GM12878 (cell line): ENCODE results near the gene HSPB7. TPM values are rescaled to one million over a fixed set of nuclear protein-coding genes. Genes with fewer than 3 reads are reported as not detected.
A peak's percentile ranks its signal among the peaks of the same experiment; 100 is the strongest.

Experiments
- ATAC-seq: fragments of 200-7000 bp; cut with Tn5 transposase; 3 replicates; pipeline ENCODE4 v1.9.1; 2020; ENCODE audit warnings: mild to moderate bottlenecking, moderate library complexity
- BruUV-seq: library from RNA; stranded (reverse); fragments of 400-500 nt; replicated peaks from 2 replicates; lab custom pipeline; 2021; lab: Mats Ljungman, UMichigan
- CTCF ChIA-PET: fragments of 300-600 bp; sonication (Branson Sonifier 250); formaldehyde crosslinking; extraction: SDS; loops from one replicate; lab custom pipeline; 2021; ENCODE audit warnings: inconsistent platforms; lab: Yijun Ruan, JAX
- POLR2A ChIA-PET: fragments of 350-600 bp; formaldehyde crosslinking; extraction: SDS; loops from one replicate; lab custom pipeline; 2021; ENCODE audit warnings: inconsistent platforms; lab: Charles Lee
- RAD21 ChIA-PET: fragments of 300-600 bp; sonication (Branson Sonifier 250); formaldehyde crosslinking; loops from one replicate; lab custom pipeline; 2023; ENCODE audit warnings: antibody characterized with exemption; ENCODE audit not compliant: unreplicated experiment; lab: Charles Lee
- SMC1A ChIA-PET: fragments of 300-600 bp; sonication (Branson Sonifier 250); formaldehyde crosslinking; loops from one replicate; lab custom pipeline; 2023; ENCODE audit not compliant: unreplicated experiment, uncharacterized antibody; lab: Charles Lee
- DNase-seq: peaks from one replicate; pipeline ENCODE4 v3.0.0-alpha.2; 2011; ENCODE audit warnings: low read depth, low spot score
- FAIRE-seq: peaks from 3 replicates; lab custom pipeline; 2011; peaks lifted over from hg19 to GRCh38; lab: Jason Lieb, UNC
- H2AFZ ChIP-seq: 2 replicates; pipeline ENCODE4 v1.6.0; 2011; ENCODE audit warnings: low read depth, low read length, control low read depth; ENCODE audit not compliant: control insufficient read depth
- H3K27ac ChIP-seq: 2 replicates; pipeline ENCODE4 v1.5.1; 2011; ENCODE audit warnings: control low read depth; ENCODE audit not compliant: control insufficient read depth, insufficient read depth
- H3K27me3 ChIP-seq, 2 experiments: replicated peaks in 1 of 2; 2 replicates each; pipeline versions ENCODE4 v1.6.0 to v1.6.1; 2011; ENCODE audit warnings: low read length in 1 of 2; ENCODE audit not compliant: control insufficient read depth in 2 of 2, insufficient read depth in 2 of 2
- H3K36me3 ChIP-seq, 2 experiments: 2 replicates each; pipeline ENCODE4 v1.5.1; 2011; ENCODE audit warnings: low read length in 1 of 2; ENCODE audit not compliant: control insufficient read depth in 2 of 2, insufficient read depth in 2 of 2
- H3K4me1 ChIP-seq: 2 replicates; pipeline ENCODE4 v1.6.1; 2011; ENCODE audit warnings: mild to moderate bottlenecking, low read length, moderate library complexity, mixed read lengths; ENCODE audit not compliant: control insufficient read depth, insufficient read depth
- H3K4me2 ChIP-seq: 2 replicates; pipeline ENCODE4 v1.6.0; 2011; ENCODE audit warnings: control low read depth; ENCODE audit not compliant: control insufficient read depth, insufficient read depth
- H3K4me3 ChIP-seq: fragments of 200-600 bp; sonication (generic); 2 replicates; pipeline ENCODE4 v1.5.1; 2016
- H3K79me2 ChIP-seq: 2 replicates; pipeline ENCODE4 v1.6.0; 2011; ENCODE audit warnings: low read length; ENCODE audit not compliant: control insufficient read depth, insufficient read depth
- H3K9ac ChIP-seq: 2 replicates; pipeline ENCODE4 v1.8.0; 2011; ENCODE audit warnings: low read length, control low read depth, mixed read lengths; ENCODE audit not compliant: control insufficient read depth, insufficient read depth
- H3K9me3 ChIP-seq: replicated peaks from 3 replicates; pipeline ENCODE4 v1.5.1; 2011; ENCODE audit warnings: mild to moderate bottlenecking, low read length; ENCODE audit not compliant: control insufficient read depth, insufficient read depth
- H4K20me1 ChIP-seq: 2 replicates; pipeline ENCODE4 v1.6.0; 2011; ENCODE audit not compliant: control insufficient read depth, insufficient read depth
- CEBPB ChIP-seq, 2 experiments: fragments of 150-350 bp in 1 of 2; IDR thresholded peaks; 2 replicates each; pipeline ENCODE4 v1.6.1; 2012 to 2014; ENCODE audit warnings: low read depth in 2 of 2, low read length in 2 of 2, borderline replicate concordance in 1 of 2, inconsistent platforms in 1 of 2
- CREB1 ChIP-seq: IDR thresholded peaks from 2 replicates; pipeline ENCODE4 v1.6.1; 2012; ENCODE audit warnings: low read depth, mild to moderate bottlenecking, inconsistent platforms
- DPF2 ChIP-seq: fragments of 450-650 bp; IDR thresholded peaks from 2 replicates; pipeline ENCODE4 v1.6.1; 2017; ENCODE audit warnings: mild to moderate bottlenecking
- EED ChIP-seq: sonication (generic); IDR thresholded peaks from 2 replicates; pipeline ENCODE4 v1.6.1; 2016; ENCODE audit warnings: antibody characterized with exemption, low read depth
- EGR1 ChIP-seq, 2 experiments: IDR thresholded peaks; 1 replicate in 1 of 2; 2 replicates in 1 of 2; pipeline ENCODE4 v1.6.1; 2011 to 2012; ENCODE audit warnings: low read depth in 2 of 2, low read length in 2 of 2, borderline replicate concordance in 1 of 2, mild to moderate bottlenecking in 1 of 2, moderate library complexity in 1 of 2
- EP300 ChIP-seq, 2 experiments: fragments of 150-350 bp in 1 of 2; IDR thresholded peaks; 2 replicates each; pipeline ENCODE4 v1.6.1; 2011 to 2012; ENCODE audit warnings: low read depth in 2 of 2, low read length in 2 of 2, borderline replicate concordance in 1 of 2, improper control_type of control experiment in 1 of 2, inconsistent platforms in 1 of 2; ENCODE audit not compliant: control insufficient read depth in 1 of 2
- EZH2 ChIP-seq: IDR thresholded peaks from 2 replicates; pipeline ENCODE4 v1.6.1; 2012; ENCODE audit warnings: low read depth, mild to moderate bottlenecking, control low read depth, inconsistent platforms, low read length, borderline replicate concordance; ENCODE audit not compliant: control insufficient read depth
- GATAD2B ChIP-seq: fragments of 450-650 bp; conservative IDR thresholded peaks from 2 replicates; pipeline ENCODE4 v1.6.1; 2017; ENCODE audit warnings: low read depth, mild to moderate bottlenecking, moderate library complexity
- KAT2A ChIP-seq: conservative IDR thresholded peaks from 2 replicates; pipeline ENCODE4 v1.6.1; 2011; ENCODE audit warnings: low read depth, low read length; ENCODE audit not compliant: control insufficient read depth
- MEF2B ChIP-seq: fragments of 450-650 bp; IDR thresholded peaks from 2 replicates; pipeline ENCODE4 v1.6.1; 2018; ENCODE audit warnings: mild to moderate bottlenecking, moderate library complexity; ENCODE audit not compliant: partially characterized antibody, poor library complexity, severe bottlenecking
- STAT3 ChIP-seq: IDR thresholded peaks from 2 replicates; pipeline ENCODE4 v1.6.1; 2011; ENCODE audit warnings: low read depth, low read length, improper control_type of control experiment
- TARDBP ChIP-seq: IDR thresholded peaks from 2 replicates; pipeline ENCODE4 v1.6.1; 2016; ENCODE audit warnings: borderline replicate concordance
- WGBS: methylation state at CpG from one replicate; pipeline ENCODE4 v1.1.6; 2016; ENCODE audit warnings: low lambda C conversion rate; ENCODE audit not compliant: insufficient replicate concordance, insufficient coverage; ENCODE audit errors: missing lambda C conversion rate; 5-methylcytosine and 5-hydroxymethylcytosine counted together
- in situ Hi-C: fragments of 300-500 bp; cut with MboI; formaldehyde crosslinking; loops from 9 replicates; pipeline ENCODE4 v1.14.3; 2018; ENCODE audit warnings: mixed read lengths
- intact Hi-C: fragments of 100-400 bp; cut with micrococcal nuclease; formaldehyde crosslinking; loops from one replicate; pipeline ENCODE4 v1.14.2; 2022; ENCODE audit not compliant: unreplicated experiment
- polyA plus RNA-seq, 11 experiments: library from polyadenylated mRNA; depleted of rRNA in 4 of 11; unstranded in 6 of 11; stranded (reverse) in 5 of 11; fragments of >200 nt; fragmentation: Nextera tagmentation in 4 of 11; fragmentation: Illumina TruSeq in 1 of 11; extraction: Ambion mirVana in 4 of 11; extraction: Trizol in 1 of 11; gene quantifications; 1 replicate in 1 of 11; 2 replicates in 10 of 11; pipeline versions ENCODE4 v1.2.1 to v1.2.3, GENCODE V29; 2011 to 2016; ENCODE audit warnings: inconsistent platforms in 2 of 11, missing spikeins in 2 of 11, low read depth in 1 of 11
- total RNA-seq, 4 experiments: library from RNA; depleted of rRNA in 3 of 4; stranded (reverse); fragments of >200 nt in 3 of 4; fragmentation: Illumina TruSeq in 1 of 4; extraction: Trizol in 1 of 4; gene quantifications; 2 replicates each; pipeline versions ENCODE4 v1.2.1 to v1.2.3, GENCODE V29; 2013 to 2021
- TF ChIP-seq, protein P1 (sequence below), 3 experiments: IDR thresholded peaks in 2 of 3; conservative IDR thresholded peaks in 1 of 3; 2 replicates each; pipeline ENCODE4 v1.5.1; 2011; ENCODE audit warnings: low read depth in 3 of 3, low read length in 3 of 3, mild to moderate bottlenecking in 3 of 3, control low read depth in 2 of 3, moderate library complexity in 2 of 3, inconsistent platforms in 1 of 3, mixed read lengths in 1 of 3; ENCODE audit not compliant: control insufficient read depth in 2 of 3, insufficient read depth in 1 of 3; ENCODE audit errors: extremely low read depth in 1 of 3

Gene HSPB7
- total and polyA plus RNA-seq, 10 of the 15 experiments (the other 5 are each of a cell fraction or from before 2014, with no cell fraction given), result 0.34 TPM; not detected in 9

DNA sequence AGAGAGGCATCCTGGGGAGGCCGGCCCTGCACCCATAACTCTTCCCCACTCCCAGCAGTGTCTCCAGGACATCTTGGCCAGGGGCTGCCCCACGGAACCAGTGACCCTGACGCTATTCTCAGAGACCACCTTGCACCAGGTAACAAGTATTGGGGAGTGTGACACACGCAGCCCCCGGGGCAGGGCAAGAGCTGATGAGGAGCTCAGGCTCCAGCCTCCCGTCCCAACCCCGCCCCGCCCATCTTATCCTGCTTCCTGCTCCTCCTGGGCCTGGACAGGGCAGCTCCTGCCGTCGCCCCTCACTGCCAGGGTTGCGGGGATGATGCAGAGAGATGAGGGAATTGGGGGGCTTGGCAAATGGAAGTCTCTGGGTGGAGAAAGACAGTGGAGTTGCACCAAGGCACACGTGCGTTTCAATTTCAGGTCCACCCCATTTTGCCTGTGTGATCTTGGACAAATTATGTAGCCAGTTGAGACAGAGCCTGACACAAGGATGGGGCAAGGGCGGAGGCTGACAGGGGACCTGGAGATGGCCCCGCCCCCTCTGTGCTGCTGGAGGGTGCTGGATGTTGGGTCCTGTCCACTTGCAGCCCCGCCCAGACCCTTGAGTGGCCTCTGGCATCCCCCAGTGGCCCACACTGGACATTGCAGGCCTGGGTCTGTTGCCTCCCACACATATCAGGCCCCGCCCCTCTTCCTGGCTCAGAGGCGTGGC, 14.7 kb upstream of the HSPB7 start (continued):
- TF ChIP-seq EZH2 (no peak), TARDBP (no peak), EGR1 (IDR thresholded peaks at IDR 0.05; ENCODE audit: borderline replicate concordance in 1 of 2, low read depth in 2 of 2, low read length in 2 of 2) (peak in 1 of 2 experiments; percentile 56; a peak in 1 of 3 replicates)
- TF ChIP-seq, protein P1, sequence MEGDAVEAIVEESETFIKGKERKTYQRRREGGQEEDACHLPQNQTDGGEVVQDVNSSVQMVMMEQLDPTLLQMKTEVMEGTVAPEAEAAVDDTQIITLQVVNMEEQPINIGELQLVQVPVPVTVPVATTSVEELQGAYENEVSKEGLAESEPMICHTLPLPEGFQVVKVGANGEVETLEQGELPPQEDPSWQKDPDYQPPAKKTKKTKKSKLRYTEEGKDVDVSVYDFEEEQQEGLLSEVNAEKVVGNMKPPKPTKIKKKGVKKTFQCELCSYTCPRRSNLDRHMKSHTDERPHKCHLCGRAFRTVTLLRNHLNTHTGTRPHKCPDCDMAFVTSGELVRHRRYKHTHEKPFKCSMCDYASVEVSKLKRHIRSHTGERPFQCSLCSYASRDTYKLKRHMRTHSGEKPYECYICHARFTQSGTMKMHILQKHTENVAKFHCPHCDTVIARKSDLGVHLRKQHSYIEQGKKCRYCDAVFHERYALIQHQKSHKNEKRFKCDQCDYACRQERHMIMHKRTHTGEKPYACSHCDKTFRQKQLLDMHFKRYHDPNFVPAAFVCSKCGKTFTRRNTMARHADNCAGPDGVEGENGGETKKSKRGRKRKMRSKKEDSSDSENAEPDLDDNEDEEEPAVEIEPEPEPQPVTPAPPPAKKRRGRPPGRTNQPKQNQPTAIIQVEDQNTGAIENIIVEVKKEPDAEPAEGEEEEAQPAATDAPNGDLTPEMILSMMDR (IDR thresholded peaks at IDR 0.05 in 2 of 3, conservative IDR thresholded peaks at IDR 0.05 in 1 of 3; ENCODE audit: control insufficient read depth in 2 of 3, extremely low read depth in 1 of 3, insufficient read depth in 1 of 3, low read depth in 3 of 3, low read length in 3 of 3), result peak; percentile 83 to 98 (median 83)
- TF ChIP-seq, all 136 proteins: peak for 8

DNA sequence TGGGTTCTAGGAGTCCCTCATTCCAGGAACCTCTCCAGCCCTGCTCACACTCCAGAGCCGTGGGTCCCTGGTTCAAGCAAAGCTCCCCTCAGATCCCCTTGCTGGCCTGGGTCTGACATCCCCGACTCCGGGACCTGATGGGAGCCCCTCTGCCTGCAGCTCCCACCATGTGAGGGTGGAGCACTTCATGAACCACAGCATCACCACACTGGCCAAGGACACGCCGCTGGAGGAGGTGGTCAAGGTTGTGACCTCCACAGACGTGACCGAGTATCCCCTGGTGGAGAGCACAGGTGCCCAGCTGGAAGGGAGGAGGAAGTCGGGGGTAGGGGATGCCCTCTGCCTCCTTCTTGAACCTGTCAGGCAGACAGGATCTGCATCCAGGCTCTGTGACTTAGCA, 13.7 kb upstream of the HSPB7 start:
- no peak for FAIRE-seq
- no peaks in the 10 kb centered on the region for H3K27me3 ChIP-seq
- H3K4me2 ChIP-seq, result no peak overlapping the region
- no peaks in the 10 kb centered on the region for H3K9me3 ChIP-seq
- H3K4me3 ChIP-seq, result no peak overlapping the region
- in situ Hi-C loops, result no loop called here
- RAD21 ChIA-PET, result interaction anchor here (0.8 to 2.5 kb wide), 4 partner anchors 8 to 237 kb away, joined by 3 to 26 read pairs (median 4); no protein-coding TSS in a partner anchor
- no peak for TF ChIP-seq STAT3
- TF ChIP-seq CREB1, result no peak
- TF ChIP-seq KAT2A, result no peak
- TF ChIP-seq DPF2, result no peak
- TF ChIP-seq MEF2B, result no peak
- no peak for TF ChIP-seq EP300 (IDR thresholded peaks at IDR 0.05; ENCODE audit: borderline replicate concordance in 1 of 2, control insufficient read depth in 1 of 2, low read depth in 2 of 2, low read length in 2 of 2)
- no peak for TF ChIP-seq CEBPB (IDR thresholded peaks at IDR 0.05; ENCODE audit: borderline replicate concordance in 1 of 2, low read depth in 2 of 2, low read length in 2 of 2)
- no peak for TF ChIP-seq GATAD2B
- TF ChIP-seq EED, result no peak
- no peaks in the 10 kb centered on the region for H3K36me3 ChIP-seq
- H4K20me1 ChIP-seq, result no peaks in the 10 kb centered on the region
- H3K27ac ChIP-seq, result no peak overlapping the region
- H3K9ac ChIP-seq, result no peak overlapping the region
- H3K4me1 ChIP-seq, result no peaks in the 10 kb centered on the region
- SMC1A ChIA-PET, result interaction anchor here (0.6 to 3.6 kb wide), 3 partner anchors 21 to 67 kb away, joined by 3 to 17 read pairs (median 11); no protein-coding TSS in a partner anchor
- POLR2A ChIA-PET, result interaction anchor here (0.6 kb wide), 1 partner anchor 18 kb away, joined by 3 read pairs; no protein-coding TSS in a partner anchor
- DNase-seq, result no peak
- no peak for ATAC-seq
- no TSS peak for BruUV-seq
- H2AFZ ChIP-seq, result no peak overlapping the region
- intact Hi-C loops, result no loop called here
- CTCF ChIA-PET, result interaction anchor here (1.0 to 2.8 kb wide), 5 partner anchors 20 to 240 kb away, joined by 3 to 37 read pairs (median 3); no protein-coding TSS in a partner anchor
- 5% methylated on average over 8 of the region's 8 CpGs for WGBS
- no peaks in the 10 kb centered on the region for H3K79me2 ChIP-seq
